GM18499 (cell line): ENCODE results near the gene COL23A1.

Experiments
- ATAC-seq: cut with Tn5 transposase; IDR thresholded peaks from one replicate; pipeline ENCODE4 v1.9.1; 2021; ENCODE audit warnings: moderate number of reproducible peaks; ENCODE audit not compliant: insufficient read depth, unreplicated experiment

COL23A1 gene

GRCh38 chr5:178335302-178336030 lies 254.7 kb downstream of the COL23A1 start:
- ATAC-seq: no peak

- ATAC-seq: no peak
These were observed 255.3 kb downstream of the COL23A1 start for GRCh38 chr5:178334861-178335260.

- ATAC-seq: no peak
These were observed 256.2 kb downstream of the COL23A1 start for GRCh38 chr5:178333821-178334481.

GRCh38 chr5:178332210-178332641 lies 258.0 kb downstream of the COL23A1 start:
- no peak for ATAC-seq

GRCh38 chr5:178331491-178331996 lies 258.6 kb downstream of the COL23A1 start:
- no peak for ATAC-seq

GRCh38 chr5:178330791-178331404 lies 259.3 kb downstream of the COL23A1 start:
- ATAC-seq: no peak

GRCh38 chr5:178328826-178329730 lies 261.1 kb downstream of the COL23A1 start:
- ATAC-seq: no peak

- no peak for ATAC-seq
These were observed 262.1 kb downstream of the COL23A1 start for GRCh38 chr5:178327931-178328711.

GRCh38 chr5:178327446-178327845 lies 262.7 kb downstream of the COL23A1 start:
- no peak for ATAC-seq

- ATAC-seq: no peak
These were observed 263.8 kb downstream of the COL23A1 start for GRCh38 chr5:178326374-178326715.

- ATAC-seq: no peak
These were observed 264.4 kb downstream of the COL23A1 start for GRCh38 chr5:178325679-178326373.

- no peak for ATAC-seq
These were observed 264.9 kb downstream of the COL23A1 start for GRCh38 chr5:178325311-178325678.

- no peak for ATAC-seq
These were observed 265.5 kb downstream of the COL23A1 start for GRCh38 chr5:178324481-178325310.

GRCh38 chr5:178323961-178324360 lies 266.2 kb downstream of the COL23A1 start:
- no peak for ATAC-seq

GRCh38 chr5:178323541-178323865 lies 266.7 kb downstream of the COL23A1 start:
- ATAC-seq: no peak

- ATAC-seq: no peak
These were observed 267.3 kb downstream of the COL23A1 start for GRCh38 chr5:178322736-178323540.

GRCh38 chr5:178320281-178320855 lies 269.8 kb downstream of the COL23A1 start:
- ATAC-seq: no peak
